SK-N-SH (cell line): Measurements from ENCODE around the gene PSTPIP1. TPM values are rescaled to one million over a fixed set of nuclear protein-coding genes. Genes with fewer than 3 reads are reported as not detected.

Experiments
- CTCF ChIA-PET: fragments of 300-600, 350-600 bp; formaldehyde crosslinking; extraction: SDS; loops from one replicate; lab custom pipeline; 2021; lab: Yijun Ruan, JAX
- POLR2A ChIA-PET: fragments of 350-600 bp; sonication (Branson Sonifier 250); formaldehyde crosslinking; extraction: SDS; loops from one replicate; lab custom pipeline; 2020; ENCODE audit warnings: antibody characterized with exemption, inconsistent platforms; lab: Yijun Ruan, JAX
- DNase-seq: peaks from one replicate; pipeline ENCODE4 v3.0.0; 2012
- H2AFZ ChIP-seq: fragments of 200-600 bp; sonication (generic); 2 replicates; pipeline ENCODE4 v1.8.1; 2016; ENCODE audit warnings: antibody characterized with exemption, mild to moderate bottlenecking, low read depth
- H3F3A ChIP-seq: fragments of 200-600 bp; sonication (generic); replicated peaks from 2 replicates; pipeline ENCODE3; 2016; ENCODE audit warnings: antibody characterized with exemption, mild to moderate bottlenecking; ENCODE audit not compliant: insufficient read depth
- H3K27ac ChIP-seq, 2 experiments: fragments of 200-500 bp in 1 of 2; fragments of 200-600 bp in 1 of 2; sonication (Bioruptor generic) in 1 of 2; sonication (generic), shearing (Covaris generic) in 1 of 2; 2 replicates each; pipeline versions ENCODE4 v1.5.1 to v1.6.1; 2014 to 2016; ENCODE audit warnings: low read depth in 2 of 2, inconsistent platforms in 1 of 2, low read length in 1 of 2, mild to moderate bottlenecking in 1 of 2, mixed read lengths in 1 of 2
- H3K27me3 ChIP-seq: fragments of 200-600 bp; sonication (generic), shearing (Covaris generic); 2 replicates; pipeline ENCODE4 v1.6.1; 2016; ENCODE audit warnings: mixed run types; ENCODE audit not compliant: insufficient read depth
- H3K36me3 ChIP-seq, 2 experiments: fragments of 200-500 bp in 1 of 2; fragments of 200-600 bp in 1 of 2; sonication (Bioruptor generic) in 1 of 2; sonication (generic) in 1 of 2; replicated peaks in 1 of 2; 2 replicates each; pipeline versions ENCODE3 to v1.5.1; 2014 to 2016; ENCODE audit warnings: low read length in 1 of 2, mild to moderate bottlenecking in 1 of 2; ENCODE audit not compliant: insufficient read depth in 2 of 2, control insufficient read depth in 1 of 2
- H3K4me1 ChIP-seq, 2 experiments: fragments of 200-500 bp in 1 of 2; fragments of 200-600 bp in 1 of 2; sonication (Bioruptor generic) in 1 of 2; sonication (generic), shearing (Covaris generic) in 1 of 2; 2 replicates each; pipeline versions ENCODE4 v1.5.1 to v1.6.1; 2014 to 2016; ENCODE audit warnings: low read depth in 1 of 2, low read length in 1 of 2, mixed run types in 1 of 2; ENCODE audit not compliant: insufficient read depth in 2 of 2, control insufficient read depth in 1 of 2
- H3K4me2 ChIP-seq: fragments of 200-600 bp; sonication (generic), shearing (Covaris generic); 2 replicates; pipeline ENCODE4 v1.6.1; 2017; ENCODE audit warnings: mixed run types
- H3K4me3 ChIP-seq, 2 experiments: fragments of 200-500 bp in 1 of 2; fragments of 200-600 bp in 1 of 2; sonication (Bioruptor generic) in 1 of 2; sonication (generic), shearing (Covaris generic) in 1 of 2; 2 replicates each; pipeline versions ENCODE4 v1.5.1 to v1.8.1; 2014 to 2016; ENCODE audit warnings: low read depth in 2 of 2, inconsistent platforms in 1 of 2, low read length in 1 of 2, mild to moderate bottlenecking in 1 of 2, mixed read lengths in 1 of 2, moderate library complexity in 1 of 2
- H3K79me2 ChIP-seq: fragments of 200-600 bp; sonication (generic); 2 replicates; pipeline ENCODE4 v1.8.1; 2017; ENCODE audit warnings: mild to moderate bottlenecking; ENCODE audit not compliant: insufficient read depth
- H3K9ac ChIP-seq: fragments of 200-600 bp; sonication (generic); 2 replicates; pipeline ENCODE4 v1.6.1; 2017; ENCODE audit warnings: mixed run types
- H3K9me2 ChIP-seq: fragments of 200-600 bp; sonication (generic); 2 replicates; pipeline ENCODE4 v1.6.1; 2017; ENCODE audit warnings: mixed run types
- H3K9me3 ChIP-seq: fragments of 200-600 bp; sonication (generic); 2 replicates; pipeline ENCODE4 v1.6.1; 2017; ENCODE audit warnings: mixed run types, mild to moderate bottlenecking, moderate library complexity
- H4K20me1 ChIP-seq: fragments of 200-600 bp; sonication (generic); 2 replicates; pipeline ENCODE4 v1.6.1; 2017; ENCODE audit warnings: mild to moderate bottlenecking, mixed run types; ENCODE audit not compliant: insufficient read depth
- CHD2 ChIP-seq: fragments of 150-350 bp; IDR thresholded peaks from 2 replicates; pipeline ENCODE4 v1.6.1; 2018; ENCODE audit warnings: low read length; ENCODE audit not compliant: partially characterized antibody
- CTCF ChIP-seq: fragments of 200-600 bp; sonication (generic); IDR thresholded peaks from 2 replicates; pipeline ENCODE4 v1.6.1; 2017; ENCODE audit warnings: antibody characterized with exemption, mild to moderate bottlenecking, moderate library complexity
- ELF1 ChIP-seq: IDR thresholded peaks from 2 replicates; pipeline ENCODE4 v1.4.0; 2012
- EP300 ChIP-seq, 2 experiments: IDR thresholded peaks; 2 replicates each; pipeline versions ENCODE4 v1.4.0 to v1.6.1; 2012; ENCODE audit warnings: borderline replicate concordance in 1 of 2, low read depth in 1 of 2, low read length in 1 of 2
- EZH2phosphoT487 ChIP-seq: fragments of 200-600 bp; sonication (generic); IDR thresholded peaks from 2 replicates; pipeline ENCODE4 v1.6.1; 2017; ENCODE audit warnings: low read depth, mixed run types, mild to moderate bottlenecking, antibody characterized with exemption, moderate library complexity, borderline replicate concordance
- FOXJ3 ChIP-seq: sonication (generic); formaldehyde crosslinking; IDR thresholded peaks from 2 replicates; pipeline ENCODE4 v1.5.1; 2020; ENCODE audit warnings: mild to moderate bottlenecking, missing genetic modification reagents
- FOXM1 ChIP-seq: IDR thresholded peaks from 2 replicates; pipeline ENCODE4 v1.4.0; 2012; ENCODE audit warnings: low read depth, mild to moderate bottlenecking
- GABPA ChIP-seq: IDR thresholded peaks from 2 replicates; pipeline ENCODE4 v1.4.0; 2012; ENCODE audit warnings: low read depth, mild to moderate bottlenecking
- JUND ChIP-seq: IDR thresholded peaks from 2 replicates; pipeline ENCODE4 v1.4.0; 2012
- PBX3 ChIP-seq: IDR thresholded peaks from 2 replicates; pipeline ENCODE4; 2012
- POLR2AphosphoS5 ChIP-seq: IDR thresholded peaks from 2 replicates; pipeline ENCODE4 v1.6.1; 2012; ENCODE audit warnings: low read depth, low read length
- SIN3A ChIP-seq: IDR thresholded peaks from 2 replicates; pipeline ENCODE4 v1.6.1; 2012; ENCODE audit warnings: low read depth, mild to moderate bottlenecking, low read length, moderate library complexity, borderline replicate concordance
- SMC3 ChIP-seq: IDR thresholded peaks from 2 replicates; pipeline ENCODE4 v1.6.1; 2012; ENCODE audit warnings: low read depth, low read length, improper control_type of control experiment
- TCF12 ChIP-seq: IDR thresholded peaks from 2 replicates; pipeline ENCODE4 v1.4.0; 2012
- WGBS: methylation state at CpG from one replicate; pipeline ENCODE4 v1.1.6; 2017; ENCODE audit warnings: low lambda C conversion rate; 5-methylcytosine and 5-hydroxymethylcytosine counted together
- polyA plus RNA-seq, 3 experiments: library from polyadenylated mRNA; depleted of rRNA; stranded (reverse); fragments of >200 nt; gene quantifications; 2 replicates each; pipeline ENCODE4 v1.2.3, GENCODE V29; 2012
- TF ChIP-seq, protein P1 (sequence below): IDR thresholded peaks from 2 replicates; pipeline ENCODE4 v1.6.1; 2012; ENCODE audit warnings: mild to moderate bottlenecking, low read depth, low read length, moderate library complexity
- TF ChIP-seq, protein P2 (sequence below): IDR thresholded peaks from 2 replicates; pipeline ENCODE4 v1.4.0; 2012; ENCODE audit warnings: low read depth, borderline replicate concordance

PSTPIP1 gene
- polyA plus RNA-seq, 1 of the 3 experiments (the other 2 are of a cell fraction): 0.69 TPM

- Histone ChIP-seq H3K9me2 (no peaks in the 10 kb centered on the region), H3K36me3 (no peaks in the 10 kb centered on the region), H3K4me1 (peaks cover 0 to 12% of the 10 kb centered on the region in 2 experiments; a peak in 1 of 4 replicates), H3K79me2 (no peaks in the 10 kb centered on the region), H3K4me3 (no peak overlapping the region), H3K4me2 (no peak overlapping the region), H2AFZ (no peak overlapping the region), H3K9ac (no peak overlapping the region), H3K27me3 (no peaks in the 10 kb centered on the region), H3K27ac (no peak overlapping the region), H4K20me1 (no peaks in the 10 kb centered on the region), H3F3A (no peaks in the 10 kb centered on the region), H3K9me3 (no peaks in the 10 kb centered on the region)
- ChIA-PET POLR2A (no interaction called here), CTCF (no interaction called here)
- WGBS: 67% methylated on average over 7 of the region's 7 CpGs
- TF ChIP-seq JUND: no peak
- no peak for TF ChIP-seq ELF1
- no peak for TF ChIP-seq EZH2phosphoT487
- TF ChIP-seq TCF12: no peak
- TF ChIP-seq CHD2: no peak
- TF ChIP-seq FOXJ3: no peak
- TF ChIP-seq FOXM1: no peak
- no peak for TF ChIP-seq PBX3
- no peak for TF ChIP-seq GABPA
- no peak for TF ChIP-seq SIN3A
- TF ChIP-seq, protein P1, sequence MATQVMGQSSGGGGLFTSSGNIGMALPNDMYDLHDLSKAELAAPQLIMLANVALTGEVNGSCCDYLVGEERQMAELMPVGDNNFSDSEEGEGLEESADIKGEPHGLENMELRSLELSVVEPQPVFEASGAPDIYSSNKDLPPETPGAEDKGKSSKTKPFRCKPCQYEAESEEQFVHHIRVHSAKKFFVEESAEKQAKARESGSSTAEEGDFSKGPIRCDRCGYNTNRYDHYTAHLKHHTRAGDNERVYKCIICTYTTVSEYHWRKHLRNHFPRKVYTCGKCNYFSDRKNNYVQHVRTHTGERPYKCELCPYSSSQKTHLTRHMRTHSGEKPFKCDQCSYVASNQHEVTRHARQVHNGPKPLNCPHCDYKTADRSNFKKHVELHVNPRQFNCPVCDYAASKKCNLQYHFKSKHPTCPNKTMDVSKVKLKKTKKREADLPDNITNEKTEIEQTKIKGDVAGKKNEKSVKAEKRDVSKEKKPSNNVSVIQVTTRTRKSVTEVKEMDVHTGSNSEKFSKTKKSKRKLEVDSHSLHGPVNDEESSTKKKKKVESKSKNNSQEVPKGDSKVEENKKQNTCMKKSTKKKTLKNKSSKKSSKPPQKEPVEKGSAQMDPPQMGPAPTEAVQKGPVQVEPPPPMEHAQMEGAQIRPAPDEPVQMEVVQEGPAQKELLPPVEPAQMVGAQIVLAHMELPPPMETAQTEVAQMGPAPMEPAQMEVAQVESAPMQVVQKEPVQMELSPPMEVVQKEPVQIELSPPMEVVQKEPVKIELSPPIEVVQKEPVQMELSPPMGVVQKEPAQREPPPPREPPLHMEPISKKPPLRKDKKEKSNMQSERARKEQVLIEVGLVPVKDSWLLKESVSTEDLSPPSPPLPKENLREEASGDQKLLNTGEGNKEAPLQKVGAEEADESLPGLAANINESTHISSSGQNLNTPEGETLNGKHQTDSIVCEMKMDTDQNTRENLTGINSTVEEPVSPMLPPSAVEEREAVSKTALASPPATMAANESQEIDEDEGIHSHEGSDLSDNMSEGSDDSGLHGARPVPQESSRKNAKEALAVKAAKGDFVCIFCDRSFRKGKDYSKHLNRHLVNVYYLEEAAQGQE: no peak
- TF ChIP-seq POLR2AphosphoS5: no peak
- TF ChIP-seq CTCF: no peak
- TF ChIP-seq EP300 (IDR thresholded peaks at IDR 0.05; ENCODE audit: borderline replicate concordance in 1 of 2, low read depth in 1 of 2, low read length in 1 of 2): no peak
- TF ChIP-seq, protein P2, sequence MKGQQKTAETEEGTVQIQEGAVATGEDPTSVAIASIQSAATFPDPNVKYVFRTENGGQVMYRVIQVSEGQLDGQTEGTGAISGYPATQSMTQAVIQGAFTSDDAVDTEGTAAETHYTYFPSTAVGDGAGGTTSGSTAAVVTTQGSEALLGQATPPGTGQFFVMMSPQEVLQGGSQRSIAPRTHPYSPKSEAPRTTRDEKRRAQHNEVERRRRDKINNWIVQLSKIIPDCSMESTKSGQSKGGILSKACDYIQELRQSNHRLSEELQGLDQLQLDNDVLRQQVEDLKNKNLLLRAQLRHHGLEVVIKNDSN: no peak
- TF ChIP-seq SMC3: no peak
- no peak for DNase-seq
Measured at GRCh38 chr15:77002436-77002835, 7.5 kb downstream of the PSTPIP1 start.
